Sigmoid colon (tissue), 7 donors: Measurements from ENCODE around the gene STX4. TPM values are rescaled to one million over a fixed set of nuclear protein-coding genes. Genes with fewer than 3 reads are reported as not detected.

Experiments used
- DNase-seq: peaks from one replicate; pipeline ENCODE4 v3.0.0-alpha.2; 2019
- H3K27ac ChIP-seq, 4 donors: fragments of 200-600 bp; sonication (generic); one replicate each; pipeline ENCODE4 v1.5.1; 2016 to 2019; ENCODE audit warnings: mild to moderate bottlenecking in 1 of 4
- H3K27me3 ChIP-seq, 3 donors: fragments of 200-600 bp; sonication (generic); one replicate each; pipeline ENCODE4 v1.5.1; 2019; ENCODE audit warnings: mild to moderate bottlenecking in 1 of 3
- H3K36me3 ChIP-seq, 4 donors: fragments of 200-600 bp; sonication (generic); one replicate each; pipeline ENCODE4 v1.5.1; 2016 to 2019
- H3K4me1 ChIP-seq, 4 donors: fragments of 200-600 bp; sonication (generic); one replicate each; pipeline ENCODE4 v1.5.1; 2017 to 2019
- H3K4me3 ChIP-seq, 4 donors: fragments of 200-600 bp; sonication (generic); one replicate each; pipeline ENCODE4 v1.5.1; 2017 to 2019; ENCODE audit warnings: mild to moderate bottlenecking in 2 of 4, moderate library complexity in 1 of 4
- H3K9me3 ChIP-seq, 4 donors: fragments of 200-600 bp in 3 of 4; sonication (generic) in 3 of 4; one replicate each; pipeline versions ENCODE4 v1.5.1 to v1.6.1; 2013 to 2019
- EP300 ChIP-seq, 4 donors: sonication (generic); formaldehyde crosslinking; IDR thresholded peaks; one replicate each; pipeline ENCODE4 v1.6.1; 2017; ENCODE audit warnings: antibody characterized with exemption in 4 of 4
- POLR2A ChIP-seq, 2 donors: fragments of 450-650 bp; IDR thresholded peaks; one replicate each; pipeline ENCODE4 v1.6.1; 2016; ENCODE audit warnings: antibody characterized with exemption in 2 of 2, mild to moderate bottlenecking in 2 of 2, moderate library complexity in 2 of 2
- POLR2AphosphoS5 ChIP-seq, 4 donors: sonication (generic); formaldehyde crosslinking; IDR thresholded peaks; one replicate each; pipeline ENCODE4 v1.6.1; 2017; ENCODE audit warnings: antibody characterized with exemption in 4 of 4
- WGBS, 2 donors: extraction: QIAGEN DNeasy Blood & Tissue Kit; methylation state at CpG; one replicate each; pipeline ENCODE4 v1.1.7; 2013; 5-methylcytosine and 5-hydroxymethylcytosine counted together
- intact Hi-C: fragments of 100-400 bp; cut with DNase I; formaldehyde crosslinking; loops from one replicate; pipeline ENCODE4 v1.15.1; 2023
- polyA plus RNA-seq, 3 donors: library from polyadenylated mRNA; stranded (reverse); fragments of 200-250 nt; gene quantifications; one replicate each; pipeline ENCODE4 v1.2.3, GENCODE V29; 2013
- total RNA-seq, 4 donors: library from RNA; depleted of rRNA; stranded (reverse); fragments of >200 nt; gene quantifications; one replicate each; pipeline ENCODE4 v1.1.0, GENCODE V29; 2016
- TF ChIP-seq, protein P1 (sequence below), 4 experiments: fragments of 450-650 bp in 3 of 4; fragments of 200-600 bp in 1 of 4; IDR thresholded peaks; one replicate each; pipeline ENCODE4 v1.5.1; 2016 to 2019; ENCODE audit warnings: antibody characterized with exemption in 4 of 4, mild to moderate bottlenecking in 3 of 4, moderate library complexity in 2 of 4
- donor health status: healthy with polysubstance abuse.
- donor health status: Bipolar disorder and iron deficiency.
- donor health status: healthy.

The STX4 gene
- total and polyA plus RNA-seq, 7 donors, result 23.9 to 76.3 (median 47.2) TPM

DNA sequence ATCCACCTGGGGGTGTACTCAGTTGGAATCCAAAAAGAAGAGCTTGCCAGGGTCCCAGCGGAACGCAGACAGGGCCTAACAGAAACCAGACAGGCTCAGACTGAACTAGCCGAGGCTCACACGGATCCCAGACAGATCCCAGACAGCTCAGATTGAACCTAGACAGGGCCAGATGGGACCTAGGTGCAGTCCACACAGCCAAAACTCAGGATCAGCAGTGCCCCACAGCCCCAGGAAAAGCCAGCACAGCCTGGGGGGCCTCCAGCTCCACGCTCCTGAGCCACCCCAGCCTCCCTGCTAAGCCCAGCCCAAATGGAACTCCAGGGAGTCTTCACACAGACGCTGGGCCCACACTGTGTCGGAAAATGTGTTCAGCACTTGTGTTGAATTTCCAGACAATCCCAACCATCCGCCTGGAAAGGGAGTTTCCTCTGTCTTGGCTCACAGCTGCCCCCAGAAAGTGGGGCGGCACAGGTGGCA, 30.5 kb upstream of the STX4 start:
- Histone ChIP-seq H3K27me3 (peaks cover 0 to 4% (median 0%) of the 10 kb centered on the region in 3 donors), H3K36me3 (no peaks in the 10 kb centered on the region), H3K4me3 (no peak overlapping the region), H3K9me3 (no peaks in the 10 kb centered on the region), H3K4me1 (peaks cover 0 to under 1% (median 0%) of the 10 kb centered on the region in 4 donors), H3K27ac (peak overlapping the region in 2 of 4 donors; percentile 27 to 32)
- intact Hi-C loops, result no loop called here
- 88 to 89% methylated on average over 9 of the region's 9 CpGs for WGBS, 2 donors
- no peak for TF ChIP-seq POLR2AphosphoS5 (IDR thresholded peaks at IDR 0.05)
- no peak for TF ChIP-seq EP300 (IDR thresholded peaks at IDR 0.05)
- TF ChIP-seq, protein P1, sequence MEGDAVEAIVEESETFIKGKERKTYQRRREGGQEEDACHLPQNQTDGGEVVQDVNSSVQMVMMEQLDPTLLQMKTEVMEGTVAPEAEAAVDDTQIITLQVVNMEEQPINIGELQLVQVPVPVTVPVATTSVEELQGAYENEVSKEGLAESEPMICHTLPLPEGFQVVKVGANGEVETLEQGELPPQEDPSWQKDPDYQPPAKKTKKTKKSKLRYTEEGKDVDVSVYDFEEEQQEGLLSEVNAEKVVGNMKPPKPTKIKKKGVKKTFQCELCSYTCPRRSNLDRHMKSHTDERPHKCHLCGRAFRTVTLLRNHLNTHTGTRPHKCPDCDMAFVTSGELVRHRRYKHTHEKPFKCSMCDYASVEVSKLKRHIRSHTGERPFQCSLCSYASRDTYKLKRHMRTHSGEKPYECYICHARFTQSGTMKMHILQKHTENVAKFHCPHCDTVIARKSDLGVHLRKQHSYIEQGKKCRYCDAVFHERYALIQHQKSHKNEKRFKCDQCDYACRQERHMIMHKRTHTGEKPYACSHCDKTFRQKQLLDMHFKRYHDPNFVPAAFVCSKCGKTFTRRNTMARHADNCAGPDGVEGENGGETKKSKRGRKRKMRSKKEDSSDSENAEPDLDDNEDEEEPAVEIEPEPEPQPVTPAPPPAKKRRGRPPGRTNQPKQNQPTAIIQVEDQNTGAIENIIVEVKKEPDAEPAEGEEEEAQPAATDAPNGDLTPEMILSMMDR (IDR thresholded peaks at IDR 0.05), result no peak
- TF ChIP-seq POLR2A (IDR thresholded peaks at IDR 0.05), result no peak
- DNase-seq, result no peak

DNA sequence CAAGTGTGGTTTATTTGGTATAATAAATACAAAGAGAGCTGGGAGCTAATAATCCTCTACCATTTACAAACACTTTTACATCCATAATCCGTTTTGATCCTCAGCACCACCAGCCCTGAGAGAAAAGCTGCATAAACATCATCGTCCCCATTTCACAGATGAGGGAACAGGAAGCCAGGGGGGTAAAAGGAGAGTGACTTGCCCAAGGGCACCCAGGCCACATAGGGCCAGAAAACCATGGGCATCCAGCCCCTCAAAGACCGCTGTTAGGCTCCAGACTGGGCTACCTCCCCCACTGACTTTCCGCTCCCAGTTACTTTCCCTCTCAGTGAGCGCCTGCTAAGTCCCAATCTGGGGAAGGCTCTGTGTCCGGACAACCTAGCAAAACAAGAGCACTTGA, 29.6 kb upstream of the STX4 start:
- no peak for TF ChIP-seq POLR2AphosphoS5 (IDR thresholded peaks at IDR 0.05)
- TF ChIP-seq EP300 (IDR thresholded peaks at IDR 0.05), result no peak
- TF ChIP-seq POLR2A (IDR thresholded peaks at IDR 0.05), result no peak
- TF ChIP-seq, protein P1 (IDR thresholded peaks at IDR 0.05), result no peak
- intact Hi-C loops, result no loop called here
- Histone ChIP-seq H3K4me3 (no peak overlapping the region), H3K4me1 (no peaks in the 10 kb centered on the region), H3K36me3 (no peaks in the 10 kb centered on the region), H3K27me3 (peaks cover 0 to 12% (median 2%) of the 10 kb centered on the region in 3 donors), H3K9me3 (no peaks in the 10 kb centered on the region), H3K27ac (no peak overlapping the region)
- no peak for DNase-seq
- WGBS, 2 donors, result 83 to 85% methylated on average over 6 of the region's 6 CpGs

DNA sequence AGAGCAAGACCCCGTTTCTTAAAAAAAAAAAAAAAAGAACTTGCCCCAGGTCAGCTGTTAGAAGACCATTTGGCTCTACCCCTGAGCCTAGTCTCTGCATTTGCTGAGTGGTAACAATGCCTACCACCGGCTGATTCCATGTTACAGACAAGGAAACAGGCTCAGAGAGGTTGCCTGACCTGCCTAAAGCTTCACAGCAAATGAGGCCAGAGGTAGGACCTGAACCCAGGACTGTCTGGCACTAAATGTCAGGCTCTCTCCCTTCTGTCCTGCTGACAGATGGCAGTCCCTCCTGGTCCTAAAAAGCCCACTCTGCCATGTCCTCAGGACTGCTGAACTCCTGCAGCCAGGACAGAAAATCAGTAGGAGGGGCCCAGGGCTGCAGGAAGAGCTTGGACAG, 28.7 kb upstream of the STX4 start:
- no peak for DNase-seq
- Histone ChIP-seq H3K36me3 (no peaks in the 10 kb centered on the region), H3K4me3 (no peak overlapping the region), H3K27ac (no peak overlapping the region), H3K9me3 (no peaks in the 10 kb centered on the region), H3K27me3 (peaks cover 2 to 22% (median 6%) of the 10 kb centered on the region in 3 donors), H3K4me1 (no peaks in the 10 kb centered on the region)
- intact Hi-C loops, result no loop called here
- WGBS, 2 donors, result 64 to 89% methylated on average over 2 of the region's 2 CpGs
- TF ChIP-seq POLR2AphosphoS5 (IDR thresholded peaks at IDR 0.05) (no peak), EP300 (IDR thresholded peaks at IDR 0.05) (no peak), POLR2A (IDR thresholded peaks at IDR 0.05) (no peak)
- TF ChIP-seq, protein P1 (IDR thresholded peaks at IDR 0.05), result no peak

DNA sequence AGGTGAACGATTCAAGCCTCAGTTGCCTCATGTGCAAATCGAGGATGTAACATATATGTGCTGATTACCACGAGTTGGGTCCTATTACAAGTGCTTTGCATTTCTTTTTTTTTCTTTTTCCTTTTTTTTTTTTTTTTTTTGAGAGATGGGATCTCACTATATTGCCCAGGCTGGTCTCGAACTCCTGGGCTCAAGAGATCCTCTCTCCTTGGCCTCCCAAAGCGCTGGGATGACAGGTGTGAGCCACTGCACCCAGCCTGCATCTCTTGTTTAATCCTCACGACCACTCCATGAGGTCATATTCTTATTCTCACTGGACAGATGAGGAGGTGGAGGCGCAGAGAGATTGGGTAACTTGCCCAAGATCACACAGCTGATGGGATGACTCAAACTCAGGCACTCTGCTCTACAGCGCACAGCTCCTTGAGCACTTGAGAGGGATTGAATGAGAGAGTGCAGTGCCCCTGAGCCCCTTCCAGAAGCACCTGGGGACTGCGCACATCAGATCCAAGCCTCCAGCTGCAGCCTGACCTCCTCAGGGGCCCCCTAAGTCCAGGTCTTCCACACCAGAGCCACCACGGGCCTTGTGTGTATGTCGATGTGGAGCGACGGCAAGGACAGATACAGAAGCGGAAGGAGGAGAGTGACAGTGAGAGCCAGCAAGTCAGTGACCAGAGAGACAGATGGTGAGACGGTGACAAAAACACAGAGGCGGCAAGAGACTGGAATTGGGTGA, 27.8 kb upstream of the STX4 start:
- H3K27me3 ChIP-seq, result peaks cover 6 to 30% (median 14%) of the 10 kb centered on the region in 3 donors
- intact Hi-C loops, result no loop called here
- 66 to 76% methylated on average over 16 of the region's 16 CpGs for WGBS, 2 donors

More for the DNA sequence above, 27.8 kb upstream of the STX4 start:
- Histone ChIP-seq H3K36me3 (no peaks in the 10 kb centered on the region), H3K4me3 (no peak overlapping the region), H3K9me3 (no peaks in the 10 kb centered on the region), H3K27ac (no peak overlapping the region), H3K4me1 (peaks cover 0 to under 1% (median 0%) of the 10 kb centered on the region in 4 donors)
- no peak for TF ChIP-seq EP300 (IDR thresholded peaks at IDR 0.05)
- no peak for TF ChIP-seq POLR2A (IDR thresholded peaks at IDR 0.05)
- no peak for TF ChIP-seq POLR2AphosphoS5 (IDR thresholded peaks at IDR 0.05)
- TF ChIP-seq, protein P1 (IDR thresholded peaks at IDR 0.05), result no peak
- DNase-seq, result no peak
